GM10248 (cell line): ENCODE results near the gene CYB561D2.

Experiments
- CTCF ChIA-PET: fragments of 300-600 bp; sonication (Branson Sonifier 250); formaldehyde crosslinking; extraction: SDS; loops from one replicate; lab custom pipeline; 2021; ENCODE audit warnings: antibody characterized with exemption; lab: Yijun Ruan, JAX
- POLR2A ChIA-PET: fragments of 350-650 bp; sonication (Branson Sonifier 250); formaldehyde crosslinking; extraction: SDS; loops from one replicate; lab custom pipeline; 2020; ENCODE audit warnings: antibody characterized with exemption; lab: Yijun Ruan, JAX
- DNase-seq: peaks from one replicate; pipeline ENCODE4 v3.0.0; 2012; ENCODE audit errors: extremely low spot score
- TF ChIP-seq, protein P1 (sequence below): IDR thresholded peaks from 2 replicates; pipeline ENCODE4 v1.5.1; 2012; ENCODE audit warnings: mild to moderate bottlenecking, low read depth; ENCODE audit errors: extremely low read depth, missing control alignments, control extremely low read depth

CYB561D2 gene

DNA sequence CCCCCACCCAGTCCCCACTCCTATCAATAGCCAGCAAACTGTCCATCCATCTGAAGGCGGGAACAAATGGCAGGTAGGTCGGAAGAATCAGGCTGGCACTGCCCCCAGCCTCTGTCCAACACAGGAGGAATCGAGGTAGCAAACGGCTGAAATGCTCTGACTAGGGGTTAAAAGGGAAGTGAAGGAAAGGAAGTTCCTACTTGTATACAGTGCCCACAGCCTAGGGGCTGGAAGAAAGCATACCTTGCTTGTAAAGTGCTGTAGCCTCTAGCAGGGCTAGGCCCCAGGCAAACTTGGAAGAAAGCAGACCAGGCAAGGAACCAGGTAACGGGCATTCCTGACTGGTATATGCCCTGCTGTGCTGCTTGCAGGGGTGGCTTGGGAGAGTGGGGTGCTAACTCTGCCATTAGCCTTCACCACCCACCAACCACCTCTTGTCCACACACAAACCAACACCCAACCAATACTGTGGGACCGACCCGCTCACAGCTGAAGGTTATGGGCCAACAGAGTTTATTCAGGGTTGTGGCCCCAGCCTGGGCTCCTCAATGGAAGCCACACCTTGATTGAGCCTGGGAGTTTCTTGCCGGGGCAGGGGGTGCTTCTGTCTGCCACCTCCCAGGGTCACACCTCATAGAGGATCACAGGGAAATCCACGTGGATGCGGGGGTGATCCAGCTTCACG, 25.0 kb upstream of the CYB561D2 start:
- no peak for DNase-seq
- POLR2A ChIA-PET: interaction anchor here (0.6 kb wide), 1 partner anchor 62 kb away, joined by 5 read pairs; no protein-coding TSS in a partner anchor
- TF ChIP-seq, protein P1, sequence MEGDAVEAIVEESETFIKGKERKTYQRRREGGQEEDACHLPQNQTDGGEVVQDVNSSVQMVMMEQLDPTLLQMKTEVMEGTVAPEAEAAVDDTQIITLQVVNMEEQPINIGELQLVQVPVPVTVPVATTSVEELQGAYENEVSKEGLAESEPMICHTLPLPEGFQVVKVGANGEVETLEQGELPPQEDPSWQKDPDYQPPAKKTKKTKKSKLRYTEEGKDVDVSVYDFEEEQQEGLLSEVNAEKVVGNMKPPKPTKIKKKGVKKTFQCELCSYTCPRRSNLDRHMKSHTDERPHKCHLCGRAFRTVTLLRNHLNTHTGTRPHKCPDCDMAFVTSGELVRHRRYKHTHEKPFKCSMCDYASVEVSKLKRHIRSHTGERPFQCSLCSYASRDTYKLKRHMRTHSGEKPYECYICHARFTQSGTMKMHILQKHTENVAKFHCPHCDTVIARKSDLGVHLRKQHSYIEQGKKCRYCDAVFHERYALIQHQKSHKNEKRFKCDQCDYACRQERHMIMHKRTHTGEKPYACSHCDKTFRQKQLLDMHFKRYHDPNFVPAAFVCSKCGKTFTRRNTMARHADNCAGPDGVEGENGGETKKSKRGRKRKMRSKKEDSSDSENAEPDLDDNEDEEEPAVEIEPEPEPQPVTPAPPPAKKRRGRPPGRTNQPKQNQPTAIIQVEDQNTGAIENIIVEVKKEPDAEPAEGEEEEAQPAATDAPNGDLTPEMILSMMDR: no peak
- CTCF ChIA-PET: interaction anchor here (0.6 to 3.9 kb wide), 11 partner anchors 11 to 90 kb away, joined by 3 to 41 read pairs (median 5); partner anchors contain the start of genes GNAI2, HYAL3, LSMEM2 and NAA80

DNA sequence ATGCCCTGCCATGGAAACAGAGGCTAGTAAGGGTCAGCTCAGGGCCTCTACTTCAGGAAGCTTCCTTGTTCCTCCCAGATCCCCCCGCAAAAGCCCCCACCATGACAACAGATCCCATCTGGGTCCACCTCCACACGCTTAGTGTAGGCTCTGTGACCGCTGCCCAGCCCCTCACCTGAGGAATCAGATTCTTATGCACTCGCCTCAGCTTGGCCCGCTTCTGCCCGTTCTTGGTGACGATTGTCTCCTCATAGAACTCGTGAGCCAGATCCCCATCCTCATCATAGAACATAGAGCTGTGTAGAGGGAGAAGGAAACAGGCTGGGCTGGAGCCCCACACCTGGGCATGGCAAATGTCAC, 24.5 kb upstream of the CYB561D2 start:
- DNase-seq: no peak
- CTCF ChIA-PET: interaction anchor here (1.0 to 3.9 kb wide), 3 partner anchors 10 to 48 kb away, joined by 3 to 23 read pairs (median 3); partner anchors contain the start of genes HYAL3, LSMEM2 and NAA80
- TF ChIP-seq, protein P1: no peak
- POLR2A ChIA-PET: interaction anchor here (0.6 kb wide), 1 partner anchor 63 kb away, joined by 5 read pairs; no protein-coding TSS in a partner anchor

DNA sequence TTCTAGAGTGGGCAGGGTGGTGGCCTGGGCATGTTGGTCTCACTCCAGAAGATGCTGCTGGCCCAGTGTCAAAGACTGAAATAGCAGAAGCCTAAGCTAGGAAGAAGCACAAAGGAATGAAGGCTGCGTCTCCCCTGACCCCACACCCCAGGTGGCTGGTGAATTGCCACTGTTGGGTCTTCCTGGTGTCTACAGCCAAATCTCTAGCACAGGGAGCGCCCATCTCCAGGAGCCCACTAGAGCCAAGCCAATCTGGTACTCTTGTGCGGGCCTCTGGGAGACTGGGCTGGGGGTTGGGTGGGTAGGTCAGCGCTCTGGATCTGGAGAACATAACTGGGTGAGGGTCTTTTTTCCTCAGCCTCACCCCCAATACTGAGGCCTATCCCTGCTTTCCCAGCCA, 23.5 kb upstream of the CYB561D2 start:
- ChIA-PET POLR2A (interaction anchor here (1.2 to 2.5 kb wide), 3 partner anchors 10 to 92 kb away, joined by 4 to 30 read pairs (median 5); partner anchors contain the start of genes CYB561D2 and NPRL2), CTCF (interaction anchor here (1.1 to 1.4 kb wide), 5 partner anchors 8 to 81 kb away, joined by 3 to 5 read pairs (median 3); no protein-coding TSS in a partner anchor)
- no peak for DNase-seq
- TF ChIP-seq, protein P1: no peak

DNA sequence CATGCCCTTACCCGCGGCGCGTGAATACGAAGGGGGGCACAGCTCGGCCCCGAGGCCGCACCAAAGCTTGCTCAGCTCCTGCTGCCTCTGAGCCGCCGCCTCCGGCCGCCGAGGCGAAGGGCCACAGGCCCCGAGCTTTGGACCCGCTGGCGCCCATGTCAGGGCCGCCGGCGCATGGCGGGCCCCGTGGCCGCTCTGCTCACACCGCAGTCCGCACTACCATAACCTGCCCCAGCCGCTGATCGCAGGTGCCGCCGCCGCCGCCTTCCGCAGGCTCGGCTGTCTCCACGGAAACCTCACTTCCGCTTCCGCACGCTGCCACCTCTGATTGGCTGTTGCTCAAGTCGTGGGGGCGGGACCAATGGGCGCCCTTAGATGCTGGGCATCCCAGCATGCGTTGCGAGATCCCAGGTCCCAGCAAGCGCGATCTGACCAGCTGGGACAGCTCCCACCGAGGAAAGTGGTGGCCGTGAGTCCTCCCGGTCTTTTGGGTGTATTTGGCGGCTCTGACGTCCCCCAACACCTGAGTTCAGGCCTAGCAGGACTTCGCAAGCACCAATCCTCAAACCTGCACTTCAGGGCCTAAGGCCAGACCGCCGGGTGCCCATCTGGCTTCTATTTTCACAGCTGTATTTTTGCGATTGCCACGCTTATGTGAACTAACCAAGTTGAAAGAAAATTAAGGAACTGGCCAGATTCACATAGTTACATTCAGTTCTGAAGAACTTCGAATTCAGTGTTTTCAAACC, 22.5 kb upstream of the CYB561D2 start, which contains the start of gene TUSC2:
Gene TUSC2, minus strand, starts transcription at position 281 of the 749 bp plus-strand sequence. Its CDS starts 124 bp downstream, at position 157.
- ChIA-PET CTCF (interaction anchor here (1.0 to 2.7 kb wide), 11 partner anchors 8 to 82 kb away, joined by 3 to 5 read pairs (median 3); no protein-coding TSS in a partner anchor), POLR2A (interaction anchor here (0.7 to 2.5 kb wide), 5 partner anchors 9 to 109 kb away, joined by 4 to 30 read pairs (median 5); partner anchors contain the start of genes CYB561D2 and NPRL2)
- DNase-seq: peak; percentile 97
- TF ChIP-seq, protein P1: no peak

GRCh38 chr3:50330330-50330729, 20.3 kb upstream of the CYB561D2 start:
- no peak for DNase-seq
- CTCF ChIA-PET: interaction anchor here (1.5 to 2.7 kb wide), 2 partner anchors 10 to 17 kb away, joined by 4 to 5 read pairs; no protein-coding TSS in a partner anchor
- TF ChIP-seq, protein P1: no peak
- POLR2A ChIA-PET: no interaction called here
